HG03175 (cell line): ENCODE measurements around the gene CCL8.

ENCODE experiments used
- ATAC-seq: cut with Tn5 transposase; IDR thresholded peaks from one replicate; pipeline ENCODE4 v1.9.1; 2021; ENCODE audit warnings: mild to moderate bottlenecking, moderate library complexity; ENCODE audit not compliant: unreplicated experiment

CCL8 gene

DNA sequence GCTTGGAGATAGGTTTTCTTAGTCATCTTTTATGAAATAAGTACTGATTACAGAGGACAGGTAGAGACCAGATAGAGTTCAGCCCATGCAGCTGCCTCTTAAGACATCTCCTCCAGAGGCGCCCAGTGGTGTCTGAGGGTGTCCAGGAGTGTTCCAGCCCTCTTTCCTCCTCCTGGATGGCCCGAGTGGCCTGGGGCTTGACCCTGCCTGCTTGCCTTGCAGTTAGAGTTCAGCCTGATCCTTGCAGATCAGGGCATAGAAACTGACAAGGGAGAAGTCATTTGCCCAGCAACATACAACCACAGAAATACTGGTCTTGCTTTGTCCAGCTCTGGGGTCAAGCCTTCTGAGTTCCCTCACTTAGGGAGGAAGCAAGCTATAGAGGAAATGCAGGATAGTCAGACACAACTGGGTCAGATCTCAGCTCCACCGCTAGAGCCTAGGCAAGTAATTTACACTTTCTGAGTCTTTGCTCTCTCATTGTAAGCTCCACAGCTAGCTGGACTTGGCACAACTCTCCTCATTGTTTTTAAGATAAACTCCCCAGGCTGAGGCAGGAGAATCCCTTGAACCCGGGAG, 47.4 kb downstream of the CCL8 start:
- ATAC-seq = no peak

DNA sequence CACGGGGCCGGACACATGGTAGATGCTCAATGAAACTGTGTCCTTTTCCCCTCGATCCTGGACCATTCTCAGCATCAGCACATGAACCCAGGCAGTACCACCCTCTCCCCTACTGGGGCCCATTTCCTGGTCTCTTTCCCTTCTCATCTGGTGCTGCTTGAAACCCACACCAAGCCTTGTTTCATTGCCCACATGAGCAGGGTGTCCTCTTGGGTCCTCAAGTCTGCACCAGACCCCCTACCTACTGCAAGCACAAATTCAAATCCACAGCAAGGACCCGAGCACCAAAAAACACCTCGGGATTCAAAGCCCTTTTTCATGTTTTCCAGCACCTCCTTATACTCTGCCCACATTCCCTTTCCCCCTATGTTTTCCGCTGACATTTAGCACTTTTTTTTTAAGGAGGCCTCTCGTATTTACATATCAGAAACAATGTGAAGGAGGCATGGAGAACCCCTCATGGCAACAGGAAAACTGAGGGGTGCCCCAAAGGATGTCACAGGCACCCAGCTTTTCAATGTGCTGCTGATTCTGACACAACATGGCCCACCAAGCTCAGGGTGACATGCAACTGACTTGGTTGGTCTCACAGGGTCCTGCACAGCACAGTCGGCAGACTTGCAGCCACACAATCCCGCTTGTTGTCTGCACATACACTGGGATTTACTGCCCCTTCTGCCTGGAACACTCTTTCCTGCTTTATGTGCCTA, 48.4 kb downstream of the CCL8 start:
- ATAC-seq = no peak

DNA sequence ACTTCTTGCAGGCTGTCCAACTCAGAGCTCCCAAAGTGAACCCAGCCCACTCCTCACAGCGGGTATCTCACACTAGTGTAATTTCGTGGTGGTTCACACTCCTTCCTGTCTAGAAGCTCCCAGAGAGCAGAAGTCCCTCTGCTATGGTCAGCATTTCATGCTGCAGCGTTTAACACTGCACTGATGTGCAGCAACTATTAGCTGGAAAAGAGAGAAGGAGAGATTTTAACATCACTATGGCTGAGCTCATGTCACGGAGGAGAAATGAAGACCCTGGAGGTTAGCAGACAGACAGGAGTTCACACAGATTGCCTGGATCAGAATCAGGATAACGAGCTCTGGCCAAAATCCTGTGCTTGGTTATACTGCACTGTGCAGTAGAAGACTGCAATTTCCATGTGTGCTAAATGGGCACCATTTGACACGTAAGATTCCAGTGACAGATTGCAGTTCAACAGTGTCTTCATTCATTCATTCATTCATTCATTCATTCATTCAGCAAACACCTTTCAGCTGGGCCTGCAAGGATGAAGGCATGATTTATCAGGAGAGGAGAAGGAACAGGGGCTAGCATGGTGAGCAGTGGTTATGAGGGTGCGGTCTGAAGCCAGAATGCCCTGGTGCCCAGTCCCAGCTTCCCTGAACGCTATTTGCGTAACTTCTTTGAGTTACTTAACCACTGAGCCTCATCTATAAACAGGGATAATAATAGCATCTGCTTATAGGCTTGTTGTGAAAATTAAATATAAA, 49.1 kb downstream of the CCL8 start:
- no peak for ATAC-seq

DNA sequence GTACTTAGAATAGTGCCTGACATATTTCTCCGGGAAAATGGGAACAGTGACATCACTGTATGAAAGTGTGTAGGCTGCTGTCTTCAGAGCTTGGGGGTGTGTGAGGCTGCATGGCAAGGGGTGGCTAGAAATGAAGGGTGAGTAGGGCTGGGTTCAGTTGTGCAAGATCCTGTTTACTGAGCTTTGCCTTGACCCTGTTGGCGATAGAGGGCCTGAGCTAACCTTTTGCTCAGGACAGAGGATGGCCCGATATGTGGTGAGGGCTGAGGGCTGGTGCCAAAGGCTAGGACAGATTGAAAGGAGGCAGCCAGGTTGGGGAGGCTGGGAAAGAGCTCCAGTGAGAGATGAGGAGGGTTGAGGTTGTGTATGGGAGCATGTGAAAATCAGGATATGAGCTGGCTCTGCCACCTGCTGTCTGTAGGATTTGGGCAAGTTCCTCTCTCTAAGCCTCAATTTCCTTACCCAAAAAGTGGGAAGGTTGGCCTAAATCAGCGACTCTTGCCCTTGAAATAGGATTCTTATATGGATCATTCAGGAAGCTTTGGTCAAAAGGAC, 49.8 kb downstream of the CCL8 start:
- no peak for ATAC-seq

DNA sequence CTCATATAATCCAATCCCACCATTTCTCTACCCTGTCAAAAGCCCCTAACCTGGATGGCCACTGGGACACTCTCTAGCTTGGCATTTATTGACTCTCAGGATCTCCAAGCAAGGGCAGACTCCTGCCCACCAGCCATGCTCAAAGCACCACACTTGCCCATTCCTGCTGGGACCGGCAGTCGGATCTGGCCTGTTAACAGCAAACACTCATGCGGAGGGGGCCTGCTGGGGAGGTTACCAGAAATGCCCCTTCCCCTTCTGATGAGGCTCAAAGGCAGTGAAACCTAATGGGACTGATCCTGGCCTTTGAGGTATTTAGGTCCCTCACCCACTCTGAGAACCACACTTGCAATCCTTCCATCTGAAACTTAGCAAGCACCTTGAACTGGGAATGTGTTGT, 50.3 kb downstream of the CCL8 start:
- no peak for ATAC-seq

DNA sequence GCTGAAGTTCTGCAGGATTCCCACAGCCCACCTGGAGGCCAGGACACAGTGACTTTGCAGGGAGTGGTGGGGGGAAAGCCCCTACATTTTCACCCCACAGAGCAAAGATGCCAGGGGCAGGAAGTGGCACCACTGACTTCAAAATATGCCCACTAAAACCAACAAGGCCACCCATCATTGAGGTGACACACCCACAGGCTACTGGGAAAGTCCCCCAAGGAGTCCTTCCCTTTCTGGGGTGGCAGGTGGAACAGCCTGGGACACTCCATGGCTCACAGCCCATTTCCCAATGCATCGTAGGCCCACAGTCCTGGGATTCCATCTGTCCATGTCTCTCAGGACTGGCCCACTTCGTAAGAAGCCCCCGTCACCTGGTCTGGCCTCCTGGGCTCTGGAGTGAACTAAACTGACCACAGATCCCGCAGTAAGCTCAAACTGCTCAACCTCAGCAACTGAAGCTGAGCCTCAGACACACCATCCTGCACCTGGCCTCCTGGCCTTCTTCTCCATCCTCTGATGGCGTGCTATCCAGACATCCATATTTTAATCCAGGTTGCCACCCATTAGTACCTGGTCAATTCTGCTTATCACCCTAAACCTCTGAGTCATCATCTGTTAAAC, 51.3 kb downstream of the CCL8 start:
- ATAC-seq = no peak

DNA sequence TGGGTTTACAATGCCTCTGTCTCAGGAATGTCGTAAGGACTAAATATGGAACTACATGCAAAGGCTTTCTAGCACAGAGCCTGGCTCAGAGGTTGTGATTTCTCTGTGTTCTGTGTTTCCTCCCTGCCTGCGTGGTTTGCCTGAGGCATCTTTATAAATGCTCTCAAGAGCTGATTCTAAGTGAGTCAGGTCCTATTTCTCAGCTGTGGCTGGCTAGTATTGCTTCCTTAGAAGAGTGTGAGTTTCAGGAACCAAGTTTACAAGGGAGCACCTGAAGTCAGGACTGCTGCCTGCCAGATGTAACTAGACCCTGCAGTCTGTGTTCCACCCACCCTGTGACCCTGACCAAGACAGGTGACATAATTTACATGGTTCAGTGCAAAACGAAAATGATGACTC, 51.8 kb downstream of the CCL8 start:
- ATAC-seq = no peak
